HepG2 (cell line): ENCODE measurements around the gene TRIM28. TPM values are rescaled to one million over a fixed set of nuclear protein-coding genes. Genes with fewer than 3 reads are reported as not detected.

Source experiments
- AKAP8 ChIP-seq: sonication (generic); formaldehyde crosslinking; IDR thresholded peaks from 2 replicates; pipeline ENCODE4 v1.5.1; 2020; ENCODE audit warnings: mild to moderate bottlenecking, missing genetic modification reagents
- ATF7-NPFF ChIP-seq: sonication (generic); formaldehyde crosslinking; IDR thresholded peaks from 2 replicates; pipeline ENCODE4 v1.8.1; 2023; ENCODE audit warnings: mild to moderate bottlenecking, low read depth, missing genetic modification reagents, moderate library complexity
- CBX2 ChIP-seq, 2 experiments: fragments of 200-600 bp in 1 of 2; sonication (generic); formaldehyde crosslinking in 1 of 2; IDR thresholded peaks; 2 replicates each; pipeline versions ENCODE4 v1.7.0 to v1.8.1; 2018 to 2022; ENCODE audit warnings: low read depth in 2 of 2, low read length in 1 of 2, mild to moderate bottlenecking in 1 of 2, missing genetic modification reagents in 1 of 2
- GABPA ChIP-seq, 2 experiments: IDR thresholded peaks; 2 replicates each; pipeline ENCODE4 v1.6.1; 2011 to 2016; ENCODE audit warnings: low read depth in 2 of 2, low read length in 1 of 2, missing biosample characterization in 1 of 2, missing genetic modification characterization in 1 of 2
- HOXA9 ChIP-seq: sonication (generic); formaldehyde crosslinking; IDR thresholded peaks from 2 replicates; pipeline ENCODE4 v1.8.1; 2022; ENCODE audit warnings: missing genetic modification reagents, mild to moderate bottlenecking, moderate library complexity, borderline replicate concordance
- KDM1A ChIP-seq: IDR thresholded peaks from 2 replicates; pipeline ENCODE4 v1.6.1; 2016; ENCODE audit warnings: missing compliant biosample characterization
- MAFF ChIP-seq: IDR thresholded peaks from 2 replicates; pipeline ENCODE4 v1.6.1; 2011; ENCODE audit warnings: low read depth, low read length, improper control_type of control experiment
- MIER3 ChIP-seq: IDR thresholded peaks from 2 replicates; pipeline ENCODE4 v1.6.1; 2016; ENCODE audit warnings: missing compliant biosample characterization, borderline replicate concordance
- NFRKB ChIP-seq: fragments of 450-650 bp; IDR thresholded peaks from 2 replicates; pipeline ENCODE4 v1.6.1; 2017
- RBFOX2 ChIP-seq: fragments of 200-400 bp; formaldehyde crosslinking; IDR thresholded peaks from 2 replicates; pipeline ENCODE4 v1.6.1; 2017; ENCODE audit warnings: low read depth, mild to moderate bottlenecking, low read length
- RNF2 ChIP-seq: fragments of 450-650 bp; conservative IDR thresholded peaks from 2 replicates; pipeline ENCODE4 v1.6.1; 2016; ENCODE audit warnings: low read depth
- SKIL ChIP-seq: sonication (generic); formaldehyde crosslinking; IDR thresholded peaks from 2 replicates; pipeline ENCODE4 v1.8.0; 2022; ENCODE audit warnings: missing genetic modification reagents, mild to moderate bottlenecking, moderate library complexity, borderline replicate concordance
- TBX2 ChIP-seq: sonication (generic); formaldehyde crosslinking; IDR thresholded peaks from 2 replicates; pipeline ENCODE4 v1.5.0; 2020; ENCODE audit warnings: missing genetic modification reagents, mild to moderate bottlenecking, borderline replicate concordance
- UBTF ChIP-seq: sonication (generic); formaldehyde crosslinking; IDR thresholded peaks from 2 replicates; pipeline ENCODE4 v1.4.0; 2020; ENCODE audit warnings: mild to moderate bottlenecking, missing genetic modification reagents
- YY1 ChIP-seq: IDR thresholded peaks from 2 replicates; pipeline ENCODE4 v1.6.1; 2011; ENCODE audit warnings: low read length, low read depth, moderate library complexity, mild to moderate bottlenecking; ENCODE audit not compliant: insufficient read depth, insufficient replicate concordance
- ZC3H13 ChIP-seq: sonication (generic); formaldehyde crosslinking; IDR thresholded peaks from 2 replicates; pipeline ENCODE4 v1.8.1; 2023; ENCODE audit warnings: mild to moderate bottlenecking, missing genetic modification reagents, moderate library complexity
- ZFP37 ChIP-seq: sonication (generic); formaldehyde crosslinking; IDR thresholded peaks from 2 replicates; pipeline ENCODE4 v1.4.0; 2020; ENCODE audit warnings: missing genetic modification reagents, borderline replicate concordance
- ZKSCAN1 ChIP-seq: fragments of 150-350 bp; IDR thresholded peaks from 2 replicates; pipeline ENCODE4 v1.6.1; 2014; ENCODE audit warnings: low read length
- ZNF326 ChIP-seq: sonication (generic); formaldehyde crosslinking; IDR thresholded peaks from 2 replicates; pipeline ENCODE4 v1.4.0; 2020; ENCODE audit warnings: missing genetic modification reagents, borderline replicate concordance
- ZNF34 ChIP-seq: sonication (generic); formaldehyde crosslinking; IDR thresholded peaks from 2 replicates; pipeline ENCODE4 v1.4.0; 2020; ENCODE audit warnings: mild to moderate bottlenecking, missing genetic modification reagents, borderline replicate concordance
- ZNF546 ChIP-seq: sonication (generic); formaldehyde crosslinking; conservative IDR thresholded peaks from 2 replicates; pipeline ENCODE4 v1.8.1; 2023; ENCODE audit warnings: mild to moderate bottlenecking, missing genetic modification reagents
- ZNF704 ChIP-seq: sonication (generic); formaldehyde crosslinking; IDR thresholded peaks from 2 replicates; pipeline ENCODE4 v1.8.1; 2023; ENCODE audit warnings: mild to moderate bottlenecking, inconsistent platforms, moderate library complexity, missing genetic modification reagents, borderline replicate concordance
- ZNF737 ChIP-seq: sonication (generic); formaldehyde crosslinking; IDR thresholded peaks from 2 replicates; pipeline ENCODE4 v1.5.0; 2020; ENCODE audit warnings: missing genetic modification reagents, mild to moderate bottlenecking, borderline replicate concordance
- ZNF782 ChIP-seq: sonication (generic); formaldehyde crosslinking; IDR thresholded peaks from 2 replicates; pipeline ENCODE4 v1.4.0; 2020; ENCODE audit warnings: missing genetic modification reagents, mild to moderate bottlenecking, borderline replicate concordance
- polyA plus RNA-seq, 8 experiments: library from polyadenylated mRNA; depleted of rRNA in 3 of 8; stranded (reverse) in 7 of 8; unstranded in 1 of 8; fragments of >200 nt; fragmentation: Illumina TruSeq in 4 of 8; extraction: Trizol in 4 of 8; gene quantifications; 2 replicates each; pipeline versions ENCODE4 v1.2.1 to v1.2.3, GENCODE V29; 2011 to 2016; ENCODE audit warnings: low read depth in 4 of 8, missing spikeins in 1 of 8, mixed read lengths in 1 of 8; ENCODE audit not compliant: insufficient read depth in 1 of 8
- total RNA-seq, 5 experiments: library from RNA; depleted of rRNA; stranded (reverse); fragments of >200 nt; fragmentation: Illumina TruSeq; extraction: Trizol; gene quantifications; 2 replicates each; pipeline ENCODE4 v1.2.3, GENCODE V29; 2016; ENCODE audit warnings: low read depth in 1 of 5

TRIM28 gene
- total and polyA plus RNA-seq, 2 of the 13 experiments (the other 11 are each of a cell fraction or from before 2014, with no cell fraction given): 361 to 439 TPM

GRCh38 chr19:58544591-58545285, 874 bp downstream of the TRIM28 start (continued):
- no peak for TF ChIP-seq ZNF737
- no peak for TF ChIP-seq MIER3 (CRISPR knock-in tag)
- no peak for TF ChIP-seq KDM1A
- peak; percentile 30; the same call in 1 of the 2 replicates for TF ChIP-seq ZC3H13
- 0 out of 2 replicates have a peak, but pooled peaks have one; percentile 41 for TF ChIP-seq ATF7-NPFF
- TF ChIP-seq RBFOX2: peak; percentile 67
- peak; percentile 0; the same call in 1 of the 2 replicates for TF ChIP-seq UBTF (CRISPR knock-in tag)
- TF ChIP-seq MAFF: no peak
- no peak for TF ChIP-seq GABPA (IDR thresholded peaks at IDR 0.05; ENCODE audit: low read depth, low read length)
- TF ChIP-seq GABPA (CRISPR knock-in tag; IDR thresholded peaks at IDR 0.05; ENCODE audit: low read depth): no peak
- TF ChIP-seq ZNF704 (CRISPR knock-in tag): no peak
- TF ChIP-seq ZNF326 (CRISPR knock-in tag): no peak
- no peak for TF ChIP-seq ZNF782 (CRISPR knock-in tag)
- 0 out of 2 replicates have a peak, but pooled peaks have one; percentile 58 for TF ChIP-seq RNF2
- 0 out of 2 replicates have a peak, but pooled peaks have one; percentile 63 for TF ChIP-seq HOXA9 (CRISPR knock-in tag)
- TF ChIP-seq ZKSCAN1: no peak
- TF ChIP-seq AKAP8 (CRISPR knock-in tag): no peak
- TF ChIP-seq ZNF546: no peak
- no peak for TF ChIP-seq TBX2 (CRISPR knock-in tag)
- TF ChIP-seq ZNF34 (CRISPR knock-in tag): no peak; the same call in 1 of the 2 replicates
- TF ChIP-seq ZFP37 (CRISPR knock-in tag): no peak
- no peak for TF ChIP-seq NFRKB
- TF ChIP-seq CBX2 (IDR thresholded peaks at IDR 0.05; ENCODE audit: low read depth, low read length): no peak
- 0 out of 2 replicates have a peak, but pooled peaks have one; percentile 3 for TF ChIP-seq CBX2 (CRISPR knock-in tag; IDR thresholded peaks at IDR 0.05; ENCODE audit: low read depth)
- TF ChIP-seq YY1: peak; percentile 85
- 0 out of 2 replicates have a peak, but pooled peaks have one; percentile 6 for TF ChIP-seq SKIL (CRISPR knock-in tag)
